H7 (cell line): Measurements from ENCODE around the gene CENPU. TPM values are rescaled to one million over a fixed set of nuclear protein-coding genes. Genes with fewer than 3 reads are reported as not detected.
"Not testable (repeated sequence)": the region's sequence is repeated elsewhere in the genome, so short reads cannot be mapped to it uniquely, and the experiment has no call there.

Experiments
- DNase-seq: peaks from one replicate; pipeline ENCODE4 v3.0.0; 2012
- H3K27me3 ChIP-seq: 2 replicates; pipeline ENCODE4 v1.6.0; 2011; ENCODE audit warnings: mild to moderate bottlenecking, low read length; ENCODE audit not compliant: control insufficient read depth, insufficient read depth
- H3K36me3 ChIP-seq: replicated peaks from 2 replicates; pipeline ENCODE4 v1.5.1; 2011; ENCODE audit warnings: low read length; ENCODE audit not compliant: control insufficient read depth, insufficient read depth
- H3K4me3 ChIP-seq: 2 replicates; pipeline ENCODE4 v1.5.1; 2011; ENCODE audit warnings: low read depth, mild to moderate bottlenecking, control low read depth, low read length, moderate library complexity; ENCODE audit not compliant: insufficient read depth
- total RNA-seq: library from RNA; depleted of rRNA; stranded (reverse); fragments of >200 nt; shearing (Covaris generic); gene quantifications from 2 replicates; pipeline ENCODE4 v1.2.3, GENCODE V29; 2014

The CENPU gene
- total RNA-seq, 1 experiment from 2014 or later: 74.8 TPM

DNA sequence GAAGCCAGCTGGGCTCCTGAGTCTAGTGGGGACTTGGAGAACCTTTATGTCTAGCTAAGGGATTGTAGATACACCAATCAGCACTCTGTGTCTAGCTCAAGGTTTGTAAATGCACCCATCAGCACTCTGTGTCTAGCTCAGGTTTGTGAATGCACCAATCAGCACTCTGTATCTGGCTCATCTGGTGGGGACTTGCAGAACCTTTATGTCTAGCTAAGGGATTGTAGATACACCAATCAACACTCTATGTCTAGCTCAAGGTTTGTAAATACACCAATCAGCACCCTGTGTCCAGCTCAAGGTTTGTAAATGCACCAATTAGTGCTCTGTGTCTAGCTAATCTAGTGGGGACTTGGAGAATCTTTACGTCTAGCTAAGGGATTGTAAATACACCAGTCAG lies 7.8 kb upstream of the CENPU start:
- not testable (repeated sequence) for DNase-seq, H3K36me3 ChIP-seq, H3K4me3 ChIP-seq, H3K27me3 ChIP-seq

DNA sequence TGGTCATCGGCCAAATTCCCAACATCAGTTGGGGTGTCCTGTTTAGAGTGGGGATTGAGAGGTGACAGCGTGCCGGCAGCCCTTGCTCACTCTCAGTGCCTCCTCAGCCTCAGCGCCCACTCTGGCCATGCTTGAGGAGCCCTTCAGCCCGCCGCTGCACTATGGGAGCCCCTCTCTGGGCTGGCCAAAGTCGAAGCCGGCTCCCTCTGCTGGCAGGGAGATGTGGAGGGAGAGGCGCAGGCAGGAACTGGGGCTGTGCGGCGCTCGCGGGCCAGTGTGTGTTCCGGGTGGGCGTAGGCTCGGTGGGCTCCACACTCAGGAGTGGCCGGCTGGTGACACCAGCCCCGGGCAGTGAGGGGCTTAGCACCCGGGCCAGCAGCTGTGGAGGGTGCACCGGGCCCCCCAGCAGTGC lies 7.1 kb upstream of the CENPU start:
- H3K4me3 ChIP-seq: no peak overlapping the region
- no peaks in the 10 kb centered on the region for H3K36me3 ChIP-seq
- DNase-seq: no peak
- no peaks in the 10 kb centered on the region for H3K27me3 ChIP-seq

DNA sequence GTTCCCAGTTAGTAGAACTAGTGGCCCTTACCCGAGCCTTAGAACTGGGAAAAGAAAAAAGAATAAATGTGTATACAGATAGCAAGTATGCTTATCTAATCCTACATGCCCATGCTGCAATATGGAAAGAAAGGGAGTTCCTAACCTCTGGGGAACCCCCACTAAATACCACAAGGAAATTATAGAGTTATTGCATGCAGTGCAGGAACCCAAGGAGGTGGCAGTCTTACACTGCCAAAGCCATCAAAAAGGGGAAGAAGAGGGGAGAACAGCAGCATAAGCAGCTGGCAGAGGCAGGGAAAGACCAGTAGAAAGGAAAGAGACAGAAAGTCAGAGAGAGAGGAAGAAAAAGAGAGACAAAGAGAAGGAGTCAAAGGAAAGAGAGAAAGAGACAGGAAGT lies 5.7 kb upstream of the CENPU start:
- not testable (repeated sequence) for H3K27me3 ChIP-seq, DNase-seq, H3K4me3 ChIP-seq, H3K36me3 ChIP-seq

DNA sequence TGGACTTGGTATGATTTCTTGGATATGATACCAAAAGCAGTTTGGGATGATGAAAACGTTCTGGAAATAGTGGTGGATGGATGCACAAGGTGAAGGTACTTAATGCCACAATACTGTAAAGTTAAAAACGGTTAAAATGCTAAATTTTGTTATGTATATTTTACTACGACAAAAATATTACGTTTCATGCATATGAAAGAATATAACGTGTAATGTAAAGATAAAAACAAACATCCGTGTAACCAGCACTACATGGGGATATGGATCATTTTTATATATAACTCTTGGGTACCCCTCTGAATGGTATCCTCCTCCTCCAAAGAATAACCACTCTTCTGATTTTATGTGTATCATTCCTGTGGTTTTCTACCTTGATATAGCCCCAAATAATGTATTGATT lies 862 bp upstream of the CENPU start:
- Histone ChIP-seq H3K36me3 (peaks cover 5% of the 10 kb centered on the region), H3K4me3 (no peak overlapping the region), H3K27me3 (no peaks in the 10 kb centered on the region)
- DNase-seq: no peak

DNA sequence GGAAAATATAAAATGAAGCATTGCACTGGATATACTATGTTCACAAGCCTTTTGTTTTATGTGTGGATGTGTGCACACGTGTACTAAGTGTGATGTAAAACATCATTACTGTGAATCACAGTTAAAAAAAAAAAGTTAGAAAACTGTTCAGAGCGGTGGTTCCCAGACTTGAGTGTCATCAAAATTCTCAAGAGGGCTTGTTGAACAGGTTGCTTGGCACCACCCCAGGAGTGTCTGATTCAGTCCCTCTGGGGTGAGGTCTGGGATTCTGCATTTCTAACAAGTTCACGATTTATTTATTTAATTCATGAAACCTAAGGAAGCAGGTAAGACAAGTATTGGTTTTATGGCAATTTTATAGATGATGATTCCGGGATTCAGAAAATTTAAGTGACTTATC lies 1.8 kb downstream of the CENPU start:
- DNase-seq: no peak
- H3K27me3 ChIP-seq: no peaks in the 10 kb centered on the region
- peaks cover 20% of the 10 kb centered on the region for H3K36me3 ChIP-seq
- no peak overlapping the region for H3K4me3 ChIP-seq

DNA sequence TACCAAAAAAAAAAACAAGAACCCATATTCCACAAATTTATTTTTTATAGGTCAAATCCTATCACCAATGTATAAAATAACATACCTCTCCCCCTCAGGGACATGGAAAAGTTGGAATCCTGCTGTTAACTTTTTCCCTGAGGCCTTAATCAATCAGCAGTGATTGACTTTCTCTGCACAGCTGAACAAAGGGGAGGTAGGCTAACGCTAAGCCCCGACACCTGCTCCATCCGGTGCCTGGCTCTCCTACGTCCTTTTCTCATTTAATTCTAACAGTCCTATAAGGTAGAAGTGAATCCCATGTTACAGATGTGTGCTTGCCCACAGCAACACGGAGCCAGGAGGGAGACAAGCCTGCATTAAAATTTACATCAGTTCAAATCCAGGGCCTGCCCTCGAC lies 2.8 kb downstream of the CENPU start:
- DNase-seq: no peak
- Histone ChIP-seq H3K36me3 (peaks cover 23% of the 10 kb centered on the region), H3K4me3 (no peak overlapping the region)

DNA sequence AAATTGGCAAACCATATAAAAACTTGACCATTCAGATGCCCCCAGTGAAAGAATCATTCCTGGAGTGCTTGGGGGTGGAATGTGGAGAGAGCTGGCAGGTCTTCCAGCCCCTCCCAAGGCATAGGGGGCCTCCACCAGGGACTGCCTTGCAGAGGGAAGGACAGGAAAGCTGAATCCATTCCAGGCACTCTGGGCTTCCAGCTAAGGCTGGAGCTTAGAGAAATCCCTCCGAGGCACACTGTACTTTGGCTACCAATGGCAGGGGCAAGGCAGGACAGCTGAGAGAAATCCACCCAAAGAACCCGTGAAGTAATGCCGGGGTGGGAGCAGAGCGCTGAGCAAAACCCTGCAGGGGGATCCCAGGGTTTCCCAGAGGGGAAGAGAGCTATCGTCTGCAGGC lies 4.0 kb downstream of the CENPU start:
- Histone ChIP-seq H3K4me3 (no peak overlapping the region), H3K36me3 (peaks cover 23% of the 10 kb centered on the region), H3K27me3 (no peaks in the 10 kb centered on the region)
- no peak for DNase-seq

More for the DNA sequence above, 2.8 kb downstream of the CENPU start:
- H3K27me3 ChIP-seq: no peaks in the 10 kb centered on the region

DNA sequence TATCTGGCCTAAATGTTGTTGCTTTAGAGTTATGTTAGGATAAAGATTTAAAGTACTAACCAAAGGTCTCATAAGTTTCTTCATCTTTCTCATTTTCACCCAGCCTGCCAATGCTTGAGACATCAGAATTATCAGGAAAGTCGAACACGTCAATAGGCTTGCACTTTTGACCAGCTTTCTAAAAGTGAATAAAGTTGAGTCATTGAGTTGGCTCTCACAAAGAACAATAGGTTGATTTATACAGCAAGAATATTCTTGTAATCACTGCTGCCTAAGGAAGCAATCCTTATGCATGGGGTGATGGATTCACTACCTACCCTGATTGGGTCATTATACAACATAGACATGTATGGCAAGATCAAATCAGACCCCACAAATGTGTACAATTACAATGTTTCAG lies 5.0 kb downstream of the CENPU start:
- H3K4me3 ChIP-seq: no peak overlapping the region
- peaks cover 26% of the 10 kb centered on the region for H3K36me3 ChIP-seq
- H3K27me3 ChIP-seq: no peaks in the 10 kb centered on the region
- no peak for DNase-seq

DNA sequence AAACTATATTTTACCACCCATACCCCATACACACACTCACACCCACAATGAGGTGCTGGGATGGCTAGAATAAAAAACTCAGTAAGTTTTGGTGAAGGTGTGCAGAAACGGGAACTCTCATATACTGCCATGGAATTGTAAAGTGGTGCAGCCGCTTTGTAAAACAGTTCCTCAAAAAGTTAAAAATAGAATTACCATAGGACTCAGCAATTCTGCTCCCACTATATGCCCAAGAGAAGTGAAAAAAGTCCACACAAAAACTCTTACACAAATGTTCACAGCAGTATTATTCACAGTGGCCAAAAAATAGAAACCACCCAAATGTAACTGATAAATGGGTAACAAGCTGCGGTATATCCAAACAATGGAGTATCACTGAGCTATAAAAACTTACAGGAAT lies 6.5 kb downstream of the CENPU start:
- H3K36me3 ChIP-seq: peaks cover 26% of the 10 kb centered on the region
- no peak for DNase-seq

DNA sequence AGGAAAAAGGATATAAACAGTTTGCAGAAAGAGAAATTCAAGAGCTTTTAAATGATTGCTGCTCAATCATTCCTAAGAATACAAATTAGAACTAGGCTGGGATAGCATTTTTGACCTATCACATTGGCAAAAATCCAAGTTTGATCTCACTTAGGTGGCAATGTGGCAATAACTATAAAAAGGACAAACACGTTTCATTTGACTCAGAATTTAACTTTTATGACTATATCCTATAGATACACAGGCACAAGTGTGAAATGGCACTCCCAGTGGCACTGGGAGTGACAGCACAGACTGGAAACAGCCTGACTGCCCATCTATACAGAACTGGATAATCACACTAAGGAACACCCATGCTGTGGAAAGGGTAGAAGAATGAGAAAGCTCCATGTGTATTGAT lies 11.1 kb downstream of the CENPU start:
- H3K27me3 ChIP-seq: no peaks in the 10 kb centered on the region
- H3K36me3 ChIP-seq: peaks cover 23% of the 10 kb centered on the region
- no peak overlapping the region for H3K4me3 ChIP-seq
- no peak for DNase-seq

More for the DNA sequence above, 6.5 kb downstream of the CENPU start:
- H3K27me3 ChIP-seq: no peaks in the 10 kb centered on the region
- H3K4me3 ChIP-seq: no peak overlapping the region

DNA sequence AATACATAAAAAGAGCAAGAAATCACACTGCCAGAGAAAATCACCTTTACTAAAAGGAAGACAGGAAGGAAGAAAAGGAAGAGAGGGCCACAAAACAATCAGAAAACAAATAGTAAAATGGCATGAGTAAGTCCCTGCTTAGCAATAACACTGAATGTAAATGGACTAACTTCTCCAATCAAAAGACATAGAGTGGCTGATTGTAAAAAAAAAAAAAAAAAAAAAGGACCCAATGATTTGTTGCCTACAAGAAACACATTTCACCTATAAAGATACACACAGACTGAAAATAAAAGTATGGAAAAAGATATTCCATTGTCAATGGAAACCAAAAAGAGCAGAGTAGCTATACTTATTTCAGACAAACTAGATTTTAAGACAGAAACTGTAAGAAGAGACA lies 12.6 kb downstream of the CENPU start:
- Histone ChIP-seq H3K4me3 (no peak overlapping the region), H3K27me3 (no peaks in the 10 kb centered on the region), H3K36me3 (peaks cover 23% of the 10 kb centered on the region)
- no peak for DNase-seq

DNA sequence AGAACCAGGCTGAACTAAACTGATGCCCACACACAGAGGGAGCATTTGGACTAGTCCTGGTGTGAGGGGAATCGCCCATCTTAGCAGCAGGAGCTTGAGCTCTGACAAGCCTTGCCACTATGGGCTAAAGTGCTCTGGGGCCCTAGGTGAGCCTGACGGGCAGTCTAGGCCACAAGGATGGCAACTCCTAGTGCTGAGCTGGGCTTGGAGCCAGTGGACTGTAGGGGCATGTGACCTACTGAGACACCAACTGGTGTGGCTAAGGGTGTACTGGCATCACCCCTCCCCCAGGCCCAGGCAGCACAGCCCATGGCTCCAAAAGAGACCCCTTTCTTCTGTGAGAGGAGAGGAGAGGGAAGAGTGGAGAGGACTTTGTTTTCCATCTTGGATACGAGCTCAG lies 14.5 kb downstream of the CENPU start:
- DNase-seq: no peak
- H3K4me3 ChIP-seq: no peak overlapping the region
- H3K36me3 ChIP-seq: peaks cover 23% of the 10 kb centered on the region
- no peaks in the 10 kb centered on the region for H3K27me3 ChIP-seq

DNA sequence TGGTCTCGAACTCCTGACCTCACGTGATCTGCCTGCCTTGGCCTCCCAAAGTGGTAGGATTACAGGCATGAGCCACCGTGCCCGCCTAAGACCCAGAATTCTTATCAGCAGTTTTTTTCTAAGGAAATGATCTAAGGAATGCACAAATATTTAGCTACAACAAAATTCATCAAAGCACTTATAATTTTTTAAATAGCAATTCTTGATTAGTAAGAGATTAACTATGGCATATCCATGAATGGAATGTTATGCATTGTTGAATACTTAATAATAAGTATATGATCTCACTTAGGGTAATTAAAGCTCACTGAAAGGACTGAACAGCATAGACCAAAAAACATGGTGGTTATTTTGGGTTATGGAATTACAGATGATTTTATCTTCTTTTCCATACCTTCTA lies 18.4 kb downstream of the CENPU start:
- DNase-seq: no peak
- peaks cover 26% of the 10 kb centered on the region for H3K36me3 ChIP-seq
- H3K4me3 ChIP-seq: no peak overlapping the region
- no peaks in the 10 kb centered on the region for H3K27me3 ChIP-seq

DNA sequence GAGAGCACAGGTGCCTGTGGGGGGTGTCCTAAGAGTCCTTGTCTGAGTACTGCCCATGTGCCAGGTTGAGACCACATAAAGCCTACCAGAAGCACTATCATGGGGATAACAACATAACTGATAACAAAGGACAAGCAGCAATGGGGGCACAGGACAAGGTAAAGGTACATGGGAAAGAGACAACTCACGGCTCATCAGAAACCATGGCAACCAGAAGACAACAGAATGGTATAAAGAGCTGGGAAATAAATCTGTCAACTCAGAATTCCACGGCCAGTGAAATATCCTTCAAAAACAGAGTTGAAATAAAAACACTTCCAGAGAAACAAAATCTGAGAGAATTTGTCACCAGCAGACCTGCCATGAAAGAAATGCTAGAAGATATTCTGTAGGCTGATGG lies 20.0 kb downstream of the CENPU start:
- Histone ChIP-seq H3K4me3 (no peak overlapping the region), H3K36me3 (peaks cover 21% of the 10 kb centered on the region), H3K27me3 (no peaks in the 10 kb centered on the region)
- DNase-seq: no peak

DNA sequence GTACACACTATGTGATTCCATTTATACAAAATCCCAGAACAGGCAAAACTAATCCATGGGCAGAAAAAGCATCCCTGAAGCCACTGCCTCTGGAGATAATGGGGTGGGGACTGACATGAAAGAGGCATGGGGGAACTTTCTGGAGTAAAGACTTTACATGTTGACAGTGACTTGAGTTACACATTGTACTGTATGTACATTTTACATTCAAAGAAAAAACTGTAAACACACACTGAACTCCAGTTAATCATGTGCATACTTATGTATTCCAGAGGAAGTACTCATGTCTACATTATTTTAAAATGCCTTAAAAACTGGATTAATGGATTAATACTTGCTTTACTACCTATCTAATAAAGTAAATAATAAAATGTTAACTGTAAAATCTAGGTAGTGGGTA lies 21.6 kb downstream of the CENPU start:
- Histone ChIP-seq H3K36me3 (peaks cover 16% of the 10 kb centered on the region), H3K4me3 (no peak overlapping the region), H3K27me3 (no peaks in the 10 kb centered on the region)
- no peak for DNase-seq

DNA sequence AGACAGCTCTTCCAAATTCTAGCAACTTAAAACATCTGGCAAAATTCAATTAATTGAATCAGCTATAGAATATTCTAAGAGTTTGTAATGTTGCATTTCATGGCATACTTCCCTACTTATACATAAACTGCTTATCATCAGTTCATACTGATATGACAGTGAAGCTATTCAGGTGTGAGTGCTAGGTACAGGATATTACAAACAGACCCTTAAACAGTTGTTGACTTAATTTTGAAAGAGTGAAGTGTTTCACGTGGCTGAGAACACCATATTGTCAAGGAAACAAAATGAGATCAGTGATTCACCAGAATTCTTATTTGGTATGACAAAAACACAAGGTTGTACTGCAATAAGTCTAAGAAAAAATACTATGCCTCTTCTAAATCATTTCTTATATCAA lies 27.4 kb downstream of the CENPU start:
- H3K36me3 ChIP-seq: peaks cover 14% of the 10 kb centered on the region
- no peak for DNase-seq
- no peaks in the 10 kb centered on the region for H3K27me3 ChIP-seq
- H3K4me3 ChIP-seq: no peak overlapping the region
